GM12801 (cell line): ENCODE results near the gene PDE4A.

ENCODE experiments used
- TF ChIP-seq, protein P1 (sequence below): IDR thresholded peaks from one replicate; pipeline ENCODE4 v1.5.1; 2011; ENCODE audit warnings: control low read depth; ENCODE audit not compliant: insufficient read length; ENCODE audit errors: extremely low read depth

The PDE4A gene

DNA sequence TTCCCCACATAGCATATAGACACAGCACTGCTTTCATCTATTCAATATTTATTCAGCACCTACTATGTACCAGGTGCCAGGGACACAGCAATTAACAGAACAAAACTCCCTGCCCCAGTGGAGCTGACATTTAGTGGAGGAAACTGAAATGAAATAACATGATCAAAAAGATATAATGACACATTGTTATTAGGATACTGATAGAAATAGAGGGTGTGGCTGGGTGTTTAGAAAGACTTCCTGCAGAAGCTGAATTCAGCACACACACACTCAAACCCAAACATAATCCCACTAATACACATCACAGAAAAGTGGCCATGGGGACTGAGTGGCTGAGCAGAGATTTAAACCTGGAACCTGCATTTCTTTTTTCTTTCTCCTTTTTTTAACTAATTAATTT is 13.2 kb upstream of the PDE4A start:
- TF ChIP-seq, protein P1, sequence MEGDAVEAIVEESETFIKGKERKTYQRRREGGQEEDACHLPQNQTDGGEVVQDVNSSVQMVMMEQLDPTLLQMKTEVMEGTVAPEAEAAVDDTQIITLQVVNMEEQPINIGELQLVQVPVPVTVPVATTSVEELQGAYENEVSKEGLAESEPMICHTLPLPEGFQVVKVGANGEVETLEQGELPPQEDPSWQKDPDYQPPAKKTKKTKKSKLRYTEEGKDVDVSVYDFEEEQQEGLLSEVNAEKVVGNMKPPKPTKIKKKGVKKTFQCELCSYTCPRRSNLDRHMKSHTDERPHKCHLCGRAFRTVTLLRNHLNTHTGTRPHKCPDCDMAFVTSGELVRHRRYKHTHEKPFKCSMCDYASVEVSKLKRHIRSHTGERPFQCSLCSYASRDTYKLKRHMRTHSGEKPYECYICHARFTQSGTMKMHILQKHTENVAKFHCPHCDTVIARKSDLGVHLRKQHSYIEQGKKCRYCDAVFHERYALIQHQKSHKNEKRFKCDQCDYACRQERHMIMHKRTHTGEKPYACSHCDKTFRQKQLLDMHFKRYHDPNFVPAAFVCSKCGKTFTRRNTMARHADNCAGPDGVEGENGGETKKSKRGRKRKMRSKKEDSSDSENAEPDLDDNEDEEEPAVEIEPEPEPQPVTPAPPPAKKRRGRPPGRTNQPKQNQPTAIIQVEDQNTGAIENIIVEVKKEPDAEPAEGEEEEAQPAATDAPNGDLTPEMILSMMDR: no peak

DNA sequence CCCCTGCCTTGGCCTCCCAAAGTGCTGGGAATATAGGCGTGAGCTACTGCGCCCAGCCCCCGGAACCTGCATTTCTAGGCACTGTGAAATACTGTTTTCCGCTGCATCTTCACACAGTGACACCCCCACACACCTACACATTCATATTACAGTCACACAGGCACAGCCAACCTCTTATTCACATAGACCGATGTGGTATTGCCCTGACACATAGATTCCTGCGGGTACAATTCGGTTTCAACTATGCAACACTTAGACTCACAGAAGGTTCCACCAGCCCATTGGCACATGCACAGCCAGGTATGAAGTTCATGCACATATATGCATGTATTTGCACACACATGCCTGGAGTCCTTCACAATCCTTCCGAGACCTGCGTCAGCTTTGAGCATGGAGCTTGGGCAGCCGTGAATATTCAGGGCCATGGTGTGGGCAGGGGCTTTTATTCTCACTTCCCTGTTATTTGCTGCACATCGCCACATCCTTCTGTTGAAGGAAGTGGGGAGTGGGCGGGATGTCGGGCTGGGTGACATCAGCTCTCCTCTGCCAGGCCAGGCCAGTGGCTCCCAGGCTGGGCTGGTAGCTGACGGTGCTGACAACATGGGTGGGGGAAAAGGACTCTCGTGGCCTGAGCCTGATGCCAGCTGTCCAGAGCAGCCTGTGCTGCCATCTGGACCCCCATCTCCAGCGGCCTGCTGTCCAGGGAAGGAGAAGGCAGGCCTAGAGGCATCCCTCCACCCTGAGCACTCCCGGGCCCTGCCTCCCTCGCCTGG is 11.6 kb upstream of the PDE4A start:
- TF ChIP-seq, protein P1: no peak

DNA sequence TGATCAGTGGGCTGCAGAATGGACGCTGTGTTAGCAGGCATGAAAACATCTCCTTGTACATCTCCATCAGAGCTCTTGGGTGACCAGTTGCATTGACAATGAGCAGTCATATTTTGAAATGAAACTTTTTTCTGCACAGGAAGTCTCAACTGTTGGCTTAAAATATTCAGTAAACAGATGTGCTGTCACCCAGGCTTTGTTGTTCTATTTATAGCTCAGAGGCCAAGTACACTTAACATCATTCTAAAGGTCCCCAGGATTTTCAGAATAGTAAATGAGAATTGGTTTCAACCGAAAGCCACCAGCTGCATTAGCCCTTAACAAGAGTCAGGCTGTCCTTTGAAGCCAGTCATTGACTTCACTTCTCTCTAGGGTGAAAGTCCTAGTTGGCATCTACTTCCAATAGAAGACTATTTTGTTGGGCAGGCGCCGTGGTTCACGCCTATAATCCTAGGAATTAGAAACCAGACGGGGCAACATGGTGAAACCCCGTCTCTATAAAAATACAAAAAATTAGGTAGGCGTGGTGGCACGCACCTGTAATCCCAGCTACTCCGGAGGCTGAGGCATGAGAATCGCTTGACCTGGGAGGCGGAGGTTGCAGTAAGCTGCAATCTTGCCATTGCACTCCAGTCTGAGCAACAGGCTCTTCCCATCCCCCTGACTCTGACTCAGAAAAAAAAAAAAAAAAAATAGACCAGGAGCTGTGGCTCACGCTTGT is 7.9 kb upstream of the PDE4A start:
- TF ChIP-seq, protein P1: no peak

DNA sequence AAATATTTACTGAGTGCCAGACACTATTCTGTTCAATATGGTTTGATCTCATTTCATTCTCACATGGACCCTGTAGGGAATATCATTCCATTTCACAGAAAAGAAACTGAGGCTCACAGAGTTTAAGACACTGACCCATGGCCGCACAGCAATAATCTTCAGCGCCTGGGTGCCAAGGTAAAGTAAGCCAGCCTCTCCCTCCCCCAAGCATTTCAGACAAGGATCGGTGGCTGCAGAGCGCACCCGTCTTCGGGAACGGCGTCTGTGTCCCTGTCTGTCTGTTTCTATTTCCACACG is 4.3 kb upstream of the PDE4A start:
- TF ChIP-seq, protein P1: no peak

DNA sequence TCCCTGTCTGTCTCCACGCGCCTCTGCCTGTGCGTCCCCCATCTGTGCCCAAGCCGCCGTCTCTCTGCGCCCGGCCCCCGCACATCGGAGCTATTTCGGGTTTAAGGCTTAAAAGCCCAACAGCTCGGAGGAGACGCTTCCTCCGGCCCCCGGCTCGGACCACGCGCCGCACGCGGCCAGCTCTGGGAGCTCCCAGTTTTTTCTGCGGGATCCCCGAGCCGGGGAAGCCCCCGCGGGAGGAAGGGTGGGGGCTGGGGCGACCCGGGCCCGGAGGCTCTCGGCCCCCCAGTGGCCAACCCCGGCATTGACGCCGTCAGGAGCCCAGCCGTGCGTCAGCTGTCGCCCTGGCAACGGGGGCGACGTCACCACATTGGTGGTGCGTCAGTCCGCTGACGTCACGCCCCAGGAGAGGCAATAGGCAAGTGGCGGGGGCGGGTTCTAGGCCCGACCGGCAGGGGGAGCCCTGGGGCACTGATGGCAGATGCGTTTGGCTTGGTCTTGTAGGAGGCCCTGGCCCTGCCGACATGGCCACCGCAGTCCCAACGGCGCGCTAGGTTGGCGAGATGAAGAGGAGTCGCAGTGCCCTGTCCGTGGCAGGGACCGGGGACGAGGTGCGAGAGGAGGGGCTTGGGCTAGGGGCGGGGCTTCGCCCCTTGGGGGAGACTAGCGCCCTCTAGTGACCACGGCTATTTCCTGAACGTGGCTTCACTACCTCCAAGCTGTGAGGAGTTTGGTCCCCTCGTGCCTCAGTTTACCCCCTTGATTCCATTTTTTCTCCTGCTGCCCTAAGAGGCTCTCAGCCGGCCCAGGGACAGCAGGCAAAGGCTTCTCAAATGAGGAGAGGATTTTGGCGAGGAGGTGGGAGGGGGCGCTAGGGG is 3.7 kb upstream of the PDE4A start:
- TF ChIP-seq, protein P1: no peak

DNA sequence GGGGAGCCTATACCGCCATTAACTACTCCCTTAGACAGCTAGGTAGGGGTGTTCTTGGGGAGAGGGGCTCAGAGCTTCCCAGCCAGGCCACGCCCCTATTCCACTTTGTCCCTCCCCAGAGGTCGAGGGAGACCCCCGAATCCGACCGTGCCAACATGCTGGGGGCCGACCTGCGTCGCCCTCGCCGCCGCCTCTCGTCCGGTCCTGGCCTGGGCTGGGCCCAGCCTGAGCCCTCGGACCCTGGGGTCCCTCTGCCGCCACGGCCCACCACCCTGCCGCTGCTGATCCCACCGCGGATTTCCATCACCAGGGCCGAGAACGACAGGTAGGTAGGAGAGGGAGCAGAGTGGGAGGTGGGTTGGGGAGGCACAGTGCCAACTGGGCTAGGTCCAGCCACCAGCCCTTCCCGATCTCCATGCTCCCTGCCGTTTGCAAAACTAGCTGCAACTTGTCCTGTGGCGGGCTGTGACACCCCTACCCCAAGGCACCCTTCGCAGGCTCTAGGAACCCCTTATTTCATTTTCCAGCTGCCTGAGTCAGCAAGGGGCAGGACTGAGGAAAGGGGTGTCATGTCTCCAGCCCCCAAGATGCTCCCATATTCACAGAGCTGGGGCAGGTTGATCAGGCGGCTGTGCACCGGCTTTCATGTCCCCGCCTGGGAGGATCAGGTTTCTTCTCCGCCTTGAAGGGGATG is 2.6 kb upstream of the PDE4A start:
- TF ChIP-seq, protein P1: no peak

DNA sequence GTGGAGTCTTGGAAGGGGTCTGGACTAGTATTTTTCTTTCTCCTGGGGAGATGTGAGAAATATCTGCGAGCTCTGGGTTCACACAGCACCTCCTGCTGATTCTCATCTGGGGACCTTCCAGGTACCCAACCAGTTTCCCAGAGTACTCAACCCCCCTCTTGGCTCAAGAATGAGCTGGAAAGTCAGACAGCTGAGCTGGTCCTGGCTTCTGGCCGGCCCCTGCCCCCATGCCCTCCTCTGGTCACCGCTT is 2.2 kb upstream of the PDE4A start:
- TF ChIP-seq, protein P1: no peak
